ENCODE measurements around the gene FABP7. TPM values are rescaled to one million over a fixed set of nuclear protein-coding genes. Genes with fewer than 3 reads are reported as not detected.

The FABP7 gene
- total RNA-seq, 4 donors from 2014 or later: 0.48 to 0.55 TPM; not detected in 2

- TF ChIP-seq CTCF (IDR thresholded peaks at IDR 0.05) (no peak), EP300 (IDR thresholded peaks at IDR 0.05; ENCODE audit: low read depth) (no peak), POLR2A (IDR thresholded peaks at IDR 0.05) (no peak), POLR2AphosphoS5 (IDR thresholded peaks at IDR 0.05) (no peak)
- WGBS, 2 donors (ENCODE audit: low coverage in 1 of 2): 91 to 94% methylated on average over 1 of the region's 1 CpG
- Histone ChIP-seq H3K36me3 (no peaks in the 10 kb centered on the region), H3K27ac (no peak overlapping the region), H3K4me3 (no peak overlapping the region), H3K4me1 (peaks cover 9 to 22% (median 16%) of the 10 kb centered on the region in 4 donors), H3K9me3 (no peaks in the 10 kb centered on the region), H3K27me3 (no peaks in the 10 kb centered on the region)
- in situ Hi-C loops (cut with MboI; ENCODE audit: low pct_ligation_motif_present in 1 of 4, low pct_unique_long_range_greater_than_20kb in 1 of 4, low sequenced_read_pairs in 3 of 4) (no loop called here), intact Hi-C loops (cut with DNase I; ENCODE audit: low total_unique reads) (no loop called here)
- DNase-seq: no peak
Observed at GRCh38 chr6:122785891-122786290, 6.4 kb downstream of the FABP7 start.

- Histone ChIP-seq H3K9me3 (no peaks in the 10 kb centered on the region), H3K27ac (peak overlapping the region in 1 of 4 donors; percentile 94), H3K27me3 (no peaks in the 10 kb centered on the region), H3K36me3 (no peaks in the 10 kb centered on the region), H3K4me1 (peaks cover 9 to 40% (median 30%) of the 10 kb centered on the region in 4 donors), H3K4me3 (no peak overlapping the region)
- no peak for DNase-seq
- in situ Hi-C loops (cut with MboI; ENCODE audit: low pct_ligation_motif_present in 1 of 4, low pct_unique_long_range_greater_than_20kb in 1 of 4, low sequenced_read_pairs in 3 of 4) (no loop called here), intact Hi-C loops (cut with DNase I; ENCODE audit: low total_unique reads) (no loop called here)
- WGBS, 2 donors (ENCODE audit: low coverage in 1 of 2): 71 to 80% methylated on average over 4 of the region's 4 CpGs
- TF ChIP-seq CTCF (IDR thresholded peaks at IDR 0.05) (no peak), POLR2A (IDR thresholded peaks at IDR 0.05) (no peak), EP300 (IDR thresholded peaks at IDR 0.05; ENCODE audit: low read depth) (no peak), POLR2AphosphoS5 (IDR thresholded peaks at IDR 0.05) (no peak)
Observed at GRCh38 chr6:122787721-122788120, 8.2 kb downstream of the FABP7 start.

GRCh38 chr6:122788208-122788607 is 8.7 kb downstream of the FABP7 start:
- peaks cover 9 to 45% (median 33%) of the 10 kb centered on the region in 4 donors for H3K4me1 ChIP-seq
- TF ChIP-seq POLR2AphosphoS5 (IDR thresholded peaks at IDR 0.05) (no peak), CTCF (IDR thresholded peaks at IDR 0.05) (no peak), POLR2A (IDR thresholded peaks at IDR 0.05) (no peak), EP300 (IDR thresholded peaks at IDR 0.05; ENCODE audit: low read depth) (no peak)
- H3K36me3 ChIP-seq: no peaks in the 10 kb centered on the region
- in situ Hi-C loops (cut with MboI; ENCODE audit: low pct_ligation_motif_present in 1 of 4, low pct_unique_long_range_greater_than_20kb in 1 of 4, low sequenced_read_pairs in 3 of 4): no loop called here
- no peaks in the 10 kb centered on the region for H3K27me3 ChIP-seq
- intact Hi-C loops (cut with DNase I; ENCODE audit: low total_unique reads): no loop called here
- H3K9me3 ChIP-seq: no peaks in the 10 kb centered on the region
- peak overlapping the region in 1 of 4 donors; percentile 73 for H3K4me3 ChIP-seq
- DNase-seq: no peak
- peak overlapping the region; percentile 93 to 96 (median 94) for H3K27ac ChIP-seq
- WGBS, 2 donors (ENCODE audit: low coverage in 1 of 2): 74 to 80% methylated on average over 6 of the region's 6 CpGs

GRCh38 chr6:122788663-122789181 is 9.2 kb downstream of the FABP7 start:
- Histone ChIP-seq H3K36me3 (no peaks in the 10 kb centered on the region), H3K4me1 (peaks cover 9 to 48% (median 34%) of the 10 kb centered on the region in 4 donors), H3K9me3 (no peaks in the 10 kb centered on the region), H3K27me3 (no peaks in the 10 kb centered on the region), H3K4me3 (peak overlapping the region; percentile 59 to 73 (median 65)), H3K27ac (peak overlapping the region; percentile 93 to 96 (median 94))
- intact Hi-C loops (cut with DNase I; ENCODE audit: low total_unique reads): no loop called here
- no peak for DNase-seq
- in situ Hi-C loops (cut with MboI; ENCODE audit: low pct_ligation_motif_present in 1 of 4, low pct_unique_long_range_greater_than_20kb in 1 of 4, low sequenced_read_pairs in 3 of 4): no loop called here
- TF ChIP-seq POLR2AphosphoS5 (IDR thresholded peaks at IDR 0.05): no peak
- TF ChIP-seq POLR2A (IDR thresholded peaks at IDR 0.05): no peak
- TF ChIP-seq EP300 (IDR thresholded peaks at IDR 0.05; ENCODE audit: low read depth): no peak
- TF ChIP-seq CTCF (IDR thresholded peaks at IDR 0.05): no peak
- WGBS, 2 donors (ENCODE audit: low coverage in 1 of 2): 13 to 18% methylated on average over 8 to 10 of the region's 10 CpGs

Measured in transverse colon (tissue), 4 donors.